ENCODE data around the gene HMCN1.

Gene HMCN1

GRCh38 chr1:185938396-185938795 is 204.2 kb downstream of the HMCN1 start:
- Histone ChIP-seq H2AFZ (ENCODE audit: insufficient read depth, low read length, poor library complexity) (no peak overlapping the region), H3K79me2 (ENCODE audit: control insufficient read depth, insufficient read depth, low read length, poor library complexity) (no peaks in the 10 kb centered on the region), H3K4me3 (ENCODE audit: low read depth, low read length) (no peak overlapping the region), H3K9me3 (ENCODE audit: insufficient read depth, low read depth, low read length) (no peaks in the 10 kb centered on the region), H4K12ac (ENCODE audit: low read depth, low read length) (no peak overlapping the region), H3K18ac (ENCODE audit: low read length) (no peak overlapping the region), H3K27ac (ENCODE audit: low read depth, low read length) (no peak overlapping the region), H3K23ac (ENCODE audit: low read length) (no peak overlapping the region), H3K9ac (ENCODE audit: low read length) (no peak overlapping the region), H2BK5ac (ENCODE audit: low read depth, low read length, poor library complexity) (no peak overlapping the region), H3K14ac (ENCODE audit: low read length) (no peak overlapping the region), H3K4me1 (ENCODE audit: control insufficient read depth in 1 of 2, insufficient read depth in 2 of 2, low read length in 2 of 2) (no peaks in the 10 kb centered on the region), H3K79me1 (ENCODE audit: low read length) (no peaks in the 10 kb centered on the region), H3K4ac (ENCODE audit: low read depth, low read length) (no peak overlapping the region), H3K36me3 (ENCODE audit: control insufficient read depth in 1 of 2, insufficient read depth in 2 of 2, low read length in 2 of 2) (no peaks in the 10 kb centered on the region), H3K27me3 (ENCODE audit: insufficient read depth, low read length) (no peaks in the 10 kb centered on the region), H2AK5ac (ENCODE audit: low read length) (no peak overlapping the region), H3K4me2 (ENCODE audit: low read length) (no peak overlapping the region), H2BK12ac (ENCODE audit: low read length) (no peak overlapping the region), H2BK120ac (ENCODE audit: insufficient read depth, low read length, poor library complexity) (no peak overlapping the region), H4K91ac (ENCODE audit: low read depth, low read length) (no peak overlapping the region), H4K8ac (ENCODE audit: low read depth, low read length) (no peak overlapping the region)
- WGBS (ENCODE audit: extremely low coverage, insufficient coverage, insufficient read length), result no CpG with 5 or more reads among the region's 2 CpGs
- DNase-seq, result no peak

- Histone ChIP-seq H3K18ac (ENCODE audit: low read length) (no peak overlapping the region), H3K4me3 (ENCODE audit: low read depth, low read length) (no peak overlapping the region), H2BK120ac (ENCODE audit: insufficient read depth, low read length, poor library complexity) (no peak overlapping the region), H3K14ac (ENCODE audit: low read length) (no peak overlapping the region), H2AFZ (ENCODE audit: insufficient read depth, low read length, poor library complexity) (no peak overlapping the region), H2AK5ac (ENCODE audit: low read length) (no peak overlapping the region), H3K79me2 (ENCODE audit: control insufficient read depth, insufficient read depth, low read length, poor library complexity) (no peaks in the 10 kb centered on the region), H3K9me3 (ENCODE audit: insufficient read depth, low read depth, low read length) (no peaks in the 10 kb centered on the region), H3K4me2 (ENCODE audit: low read length) (no peak overlapping the region), H3K27me3 (ENCODE audit: insufficient read depth, low read length) (no peaks in the 10 kb centered on the region), H3K4me1 (ENCODE audit: control insufficient read depth in 1 of 2, insufficient read depth in 2 of 2, low read length in 2 of 2) (no peaks in the 10 kb centered on the region), H4K8ac (ENCODE audit: low read depth, low read length) (no peak overlapping the region), H3K23ac (ENCODE audit: low read length) (no peak overlapping the region), H3K79me1 (ENCODE audit: low read length) (no peaks in the 10 kb centered on the region), H3K4ac (ENCODE audit: low read depth, low read length) (no peak overlapping the region), H3K27ac (ENCODE audit: low read depth, low read length) (no peak overlapping the region), H4K12ac (ENCODE audit: low read depth, low read length) (no peak overlapping the region), H3K9ac (ENCODE audit: low read length) (no peak overlapping the region), H3K36me3 (ENCODE audit: control insufficient read depth in 1 of 2, insufficient read depth in 2 of 2, low read length in 2 of 2) (no peaks in the 10 kb centered on the region), H2BK5ac (ENCODE audit: low read depth, low read length, poor library complexity) (no peak overlapping the region), H4K91ac (ENCODE audit: low read depth, low read length) (no peak overlapping the region), H2BK12ac (ENCODE audit: low read length) (no peak overlapping the region)
- WGBS (ENCODE audit: extremely low coverage, insufficient coverage, insufficient read length), result no CpG with 5 or more reads among the region's 3 CpGs
- DNase-seq, result peak in 1 of 2 donors; percentile 26
Measured at GRCh38 chr1:185939142-185939541, 205.0 kb downstream of the HMCN1 start.

- Histone ChIP-seq H3K4me1 (ENCODE audit: control insufficient read depth in 1 of 2, insufficient read depth in 2 of 2, low read length in 2 of 2) (no peaks in the 10 kb centered on the region), H2BK120ac (ENCODE audit: insufficient read depth, low read length, poor library complexity) (no peak overlapping the region), H2AFZ (ENCODE audit: insufficient read depth, low read length, poor library complexity) (no peak overlapping the region), H3K18ac (ENCODE audit: low read length) (no peak overlapping the region), H2BK12ac (ENCODE audit: low read length) (no peak overlapping the region), H4K12ac (ENCODE audit: low read depth, low read length) (no peak overlapping the region), H3K4ac (ENCODE audit: low read depth, low read length) (no peak overlapping the region), H3K79me1 (ENCODE audit: low read length) (no peaks in the 10 kb centered on the region), H3K79me2 (ENCODE audit: control insufficient read depth, insufficient read depth, low read length, poor library complexity) (no peaks in the 10 kb centered on the region), H2AK5ac (ENCODE audit: low read length) (no peak overlapping the region), H2BK5ac (ENCODE audit: low read depth, low read length, poor library complexity) (no peak overlapping the region), H3K14ac (ENCODE audit: low read length) (no peak overlapping the region), H3K9ac (ENCODE audit: low read length) (no peak overlapping the region), H3K23ac (ENCODE audit: low read length) (no peak overlapping the region), H3K9me3 (ENCODE audit: insufficient read depth, low read depth, low read length) (no peaks in the 10 kb centered on the region), H3K4me3 (ENCODE audit: low read depth, low read length) (no peak overlapping the region), H3K27me3 (ENCODE audit: insufficient read depth, low read length) (no peaks in the 10 kb centered on the region), H4K91ac (ENCODE audit: low read depth, low read length) (no peak overlapping the region), H4K8ac (ENCODE audit: low read depth, low read length) (no peak overlapping the region), H3K27ac (ENCODE audit: low read depth, low read length) (no peak overlapping the region), H3K36me3 (ENCODE audit: control insufficient read depth in 1 of 2, insufficient read depth in 2 of 2, low read length in 2 of 2) (no peaks in the 10 kb centered on the region), H3K4me2 (ENCODE audit: low read length) (no peak overlapping the region)
- no CpG with 5 or more reads among the region's 4 CpGs for WGBS (ENCODE audit: extremely low coverage, insufficient coverage, insufficient read length)
- DNase-seq, result no peak
Measured at GRCh38 chr1:185942961-185943360, 208.8 kb downstream of the HMCN1 start.

GRCh38 chr1:185956881-185957280 is 222.7 kb downstream of the HMCN1 start:
- WGBS (ENCODE audit: extremely low coverage, insufficient coverage, insufficient read length), result no CpG with 5 or more reads among the region's 1 CpG
- no peak overlapping the region for H2AK5ac ChIP-seq (ENCODE audit: low read length)
- no peak overlapping the region for H3K9ac ChIP-seq (ENCODE audit: low read length)
- H3K4me1 ChIP-seq (ENCODE audit: control insufficient read depth in 1 of 2, insufficient read depth in 2 of 2, low read length in 2 of 2), result no peaks in the 10 kb centered on the region
- DNase-seq, result peak in 1 of 2 donors; percentile 10
- H3K27me3 ChIP-seq (ENCODE audit: insufficient read depth, low read length), result no peaks in the 10 kb centered on the region
- no peak overlapping the region for H3K23ac ChIP-seq (ENCODE audit: low read length)
- H4K12ac ChIP-seq (ENCODE audit: low read depth, low read length), result no peak overlapping the region
- H3K79me1 ChIP-seq (ENCODE audit: low read length), result peaks cover 1% of the 10 kb centered on the region
- no peak overlapping the region for H2AFZ ChIP-seq (ENCODE audit: insufficient read depth, low read length, poor library complexity)
- no peak overlapping the region for H3K4me3 ChIP-seq (ENCODE audit: low read depth, low read length)
- H2BK120ac ChIP-seq (ENCODE audit: insufficient read depth, low read length, poor library complexity), result no peak overlapping the region
- no peak overlapping the region for H4K8ac ChIP-seq (ENCODE audit: low read depth, low read length)
- H4K91ac ChIP-seq (ENCODE audit: low read depth, low read length), result no peak overlapping the region
- no peak overlapping the region for H2BK12ac ChIP-seq (ENCODE audit: low read length)
- H3K36me3 ChIP-seq (ENCODE audit: control insufficient read depth in 1 of 2, insufficient read depth in 2 of 2, low read length in 2 of 2), result no peaks in the 10 kb centered on the region
- H3K4me2 ChIP-seq (ENCODE audit: low read length), result no peak overlapping the region
- H3K18ac ChIP-seq (ENCODE audit: low read length), result no peak overlapping the region
- H3K27ac ChIP-seq (ENCODE audit: low read depth, low read length), result no peak overlapping the region
- no peaks in the 10 kb centered on the region for H3K79me2 ChIP-seq (ENCODE audit: control insufficient read depth, insufficient read depth, low read length, poor library complexity)
- no peak overlapping the region for H3K4ac ChIP-seq (ENCODE audit: low read depth, low read length)
- no peaks in the 10 kb centered on the region for H3K9me3 ChIP-seq (ENCODE audit: insufficient read depth, low read depth, low read length)
- H3K14ac ChIP-seq (ENCODE audit: low read length), result no peak overlapping the region
- no peak overlapping the region for H2BK5ac ChIP-seq (ENCODE audit: low read depth, low read length, poor library complexity)

Measured in trophoblast cell (in vitro differentiated cells and primary cell).